HepG2 (cell line): ENCODE measurements around the gene ADGRE3. TPM values are rescaled to one million over a fixed set of nuclear protein-coding genes. Genes with fewer than 3 reads are reported as not detected.

Experiments used
- AHR ChIP-seq: IDR thresholded peaks from 2 replicates; pipeline ENCODE4 v1.6.1; 2018; ENCODE audit warnings: missing genetic modification reagents, missing compliant biosample characterization
- FOSL2 ChIP-seq: sonication (generic); formaldehyde crosslinking; IDR thresholded peaks from 2 replicates; pipeline ENCODE4 v1.4.0; 2020; ENCODE audit warnings: missing genetic modification reagents
- FOXO1 ChIP-seq: sonication (generic); formaldehyde crosslinking; IDR thresholded peaks from 2 replicates; pipeline ENCODE4 v1.4.0; 2020; ENCODE audit warnings: missing genetic modification reagents
- GABPA ChIP-seq, 2 experiments: IDR thresholded peaks; 2 replicates each; pipeline ENCODE4 v1.6.1; 2011 to 2016; ENCODE audit warnings: low read depth in 2 of 2, low read length in 1 of 2, missing biosample characterization in 1 of 2, missing genetic modification characterization in 1 of 2
- GATAD1 ChIP-seq: IDR thresholded peaks from 2 replicates; pipeline ENCODE4 v1.6.1; 2016; ENCODE audit warnings: missing genetic modification reagents, missing compliant biosample characterization
- HOXA3 ChIP-seq: sonication (generic); formaldehyde crosslinking; IDR thresholded peaks from 2 replicates; pipeline ENCODE4 v1.5.0; 2020; ENCODE audit warnings: missing genetic modification reagents
- KDM6A ChIP-seq: IDR thresholded peaks from 2 replicates; pipeline ENCODE4 v1.6.1; 2016; ENCODE audit warnings: low read depth
- LCORL ChIP-seq, 2 experiments: fragments of 450-650 bp in 1 of 2; sonication (generic) in 1 of 2; formaldehyde crosslinking in 1 of 2; IDR thresholded peaks; 2 replicates each; pipeline versions ENCODE4 v1.5.0 to v1.6.1; 2017 to 2020; ENCODE audit warnings: antibody characterized with exemption in 1 of 2, missing genetic modification reagents in 1 of 2
- MIER3 ChIP-seq: IDR thresholded peaks from 2 replicates; pipeline ENCODE4 v1.6.1; 2016; ENCODE audit warnings: missing compliant biosample characterization, borderline replicate concordance
- NFATC3 ChIP-seq: sonication (generic); formaldehyde crosslinking; IDR thresholded peaks from 2 replicates; pipeline ENCODE4 v1.5.1; 2020; ENCODE audit warnings: mild to moderate bottlenecking, missing genetic modification reagents
- NFE2 ChIP-seq: sonication (generic); formaldehyde crosslinking; IDR thresholded peaks from 2 replicates; pipeline ENCODE4 v1.4.0; 2020; ENCODE audit warnings: missing genetic modification reagents
- NFYB ChIP-seq: sonication (generic); formaldehyde crosslinking; IDR thresholded peaks from 2 replicates; pipeline ENCODE4 v1.4.0; 2020; ENCODE audit warnings: missing genetic modification reagents
- SOX13 ChIP-seq, 3 experiments: fragments of 450-650 bp in 1 of 3; sonication (generic) in 1 of 3; formaldehyde crosslinking in 1 of 3; IDR thresholded peaks in 2 of 3; conservative IDR thresholded peaks in 1 of 3; 2 replicates each; pipeline versions ENCODE4 v1.5.0 to v1.6.1; 2016 to 2020; ENCODE audit warnings: antibody characterized with exemption in 1 of 3, mild to moderate bottlenecking in 1 of 3, missing compliant biosample characterization in 1 of 3, missing genetic modification reagents in 1 of 3, moderate library complexity in 1 of 3
- TEAD2 ChIP-seq: sonication (generic); formaldehyde crosslinking; IDR thresholded peaks from 2 replicates; pipeline ENCODE4 v1.9.0; 2021; ENCODE audit warnings: missing genetic modification reagents
- ZBTB1 ChIP-seq: sonication (generic); formaldehyde crosslinking; IDR thresholded peaks from 2 replicates; pipeline ENCODE4 v1.4.0; 2020; ENCODE audit warnings: missing genetic modification reagents, borderline replicate concordance
- ZNF121 ChIP-seq: sonication (generic); formaldehyde crosslinking; IDR thresholded peaks from 2 replicates; pipeline ENCODE4 v1.5.0; 2020; ENCODE audit warnings: mild to moderate bottlenecking, missing genetic modification reagents
- ZNF354B ChIP-seq: sonication (generic); formaldehyde crosslinking; IDR thresholded peaks from 2 replicates; pipeline ENCODE4 v1.8.0; 2022; ENCODE audit warnings: mild to moderate bottlenecking, missing genetic modification reagents
- ZNF441 ChIP-seq: sonication (generic); formaldehyde crosslinking; IDR thresholded peaks from 2 replicates; pipeline ENCODE4 v1.7.0; 2021; ENCODE audit warnings: missing genetic modification reagents, borderline replicate concordance
- ZNF792 ChIP-seq: IDR thresholded peaks from 2 replicates; pipeline ENCODE4 v1.6.1; 2016
- polyA plus RNA-seq, 8 experiments: library from polyadenylated mRNA; depleted of rRNA in 3 of 8; stranded (reverse) in 7 of 8; unstranded in 1 of 8; fragments of >200 nt; fragmentation: Illumina TruSeq in 4 of 8; extraction: Trizol in 4 of 8; gene quantifications; 2 replicates each; pipeline versions ENCODE4 v1.2.1 to v1.2.3, GENCODE V29; 2011 to 2016; ENCODE audit warnings: low read depth in 4 of 8, missing spikeins in 1 of 8, mixed read lengths in 1 of 8; ENCODE audit not compliant: insufficient read depth in 1 of 8
- total RNA-seq, 5 experiments: library from RNA; depleted of rRNA; stranded (reverse); fragments of >200 nt; fragmentation: Illumina TruSeq; extraction: Trizol; gene quantifications; 2 replicates each; pipeline ENCODE4 v1.2.3, GENCODE V29; 2016; ENCODE audit warnings: low read depth in 1 of 5
- TF ChIP-seq, protein P1 (sequence below): sonication (generic); formaldehyde crosslinking; IDR thresholded peaks from 2 replicates; pipeline ENCODE4 v1.8.1; 2023; ENCODE audit warnings: mild to moderate bottlenecking, missing genetic modification reagents, borderline replicate concordance
- TF ChIP-seq, protein P2 (sequence below): sonication (generic); formaldehyde crosslinking; IDR thresholded peaks from 2 replicates; pipeline ENCODE4 v1.5.0; 2020; ENCODE audit warnings: missing genetic modification reagents
- TF ChIP-seq, protein P3 (sequence below): IDR thresholded peaks from 2 replicates; pipeline ENCODE4 v1.4.0; 2020; ENCODE audit warnings: mild to moderate bottlenecking, missing genetic modification reagents
- TF ChIP-seq, protein P4 (sequence below): sonication (generic); formaldehyde crosslinking; IDR thresholded peaks from 2 replicates; pipeline ENCODE4 v1.4.0; 2020; ENCODE audit warnings: missing genetic modification reagents
- TF ChIP-seq, protein P5 (sequence below): IDR thresholded peaks from 2 replicates; pipeline ENCODE4 v1.6.1; 2018; ENCODE audit warnings: missing genetic modification reagents

Gene ADGRE3
- total and polyA plus RNA-seq, 2 of the 13 experiments (the other 11 are each of a cell fraction or from before 2014, with no cell fraction given): not detected

DNA sequence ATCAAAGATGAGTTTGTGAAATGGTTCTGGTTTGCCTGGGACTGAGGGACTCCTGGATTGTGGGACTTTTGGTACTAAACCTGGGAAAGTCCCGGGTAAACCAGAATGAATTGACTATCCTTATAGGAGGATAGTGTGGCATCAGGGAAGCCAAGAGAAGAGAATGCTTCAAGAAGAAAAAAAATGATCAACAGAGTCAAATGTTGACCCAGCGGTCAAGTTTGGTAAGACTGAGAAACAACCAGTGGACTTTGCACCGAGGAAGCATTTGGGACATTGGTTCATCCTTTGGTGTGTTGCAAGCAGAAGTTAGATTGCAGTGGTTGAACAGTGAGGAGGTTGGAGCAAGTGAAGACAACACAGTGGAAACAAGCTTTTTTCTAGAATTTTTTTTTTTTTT, 58.2 kb downstream of the ADGRE3 start (continued):
- TF ChIP-seq GATAD1 (CRISPR knock-in tag) (0 out of 2 replicates have a peak, but pooled peaks have one; percentile 16), AHR (CRISPR knock-in tag) (no peak), GABPA (IDR thresholded peaks at IDR 0.05; ENCODE audit: low read depth, low read length) (no peak), GABPA (CRISPR knock-in tag; IDR thresholded peaks at IDR 0.05; ENCODE audit: low read depth) (no peak), LCORL (IDR thresholded peaks at IDR 0.05) (peak; percentile 52; the same call in 1 of the 2 replicates), LCORL (CRISPR knock-in tag; IDR thresholded peaks at IDR 0.05) (0 out of 2 replicates have a peak, but pooled peaks have one; percentile 42), ZNF441 (CRISPR knock-in tag) (no peak), KDM6A (CRISPR knock-in tag) (0 out of 2 replicates have a peak, but pooled peaks have one; percentile 35), ZBTB1 (no peak), TEAD2 (CRISPR knock-in tag) (no peak), ZNF354B (CRISPR knock-in tag) (no peak), FOSL2 (CRISPR knock-in tag) (peak; percentile 53), HOXA3 (CRISPR knock-in tag) (no peak; the same call in 1 of the 2 replicates), NFE2 (no peak), MIER3 (CRISPR knock-in tag) (no peak; the same call in 1 of the 2 replicates), FOXO1 (CRISPR knock-in tag) (peak; percentile 68; the same call in 1 of the 2 replicates), NFYB (CRISPR knock-in tag) (no peak), SOX13 (IDR thresholded peaks at IDR 0.05) (no peak), SOX13 (CRISPR knock-in tag; conservative IDR thresholded peaks at IDR 0.05 in 1 of 2, IDR thresholded peaks at IDR 0.05 in 1 of 2) (no peak), NFATC3 (CRISPR knock-in tag) (no peak), ZNF121 (CRISPR knock-in tag) (no peak), ZNF792 (no peak)
- TF ChIP-seq, protein P1, sequence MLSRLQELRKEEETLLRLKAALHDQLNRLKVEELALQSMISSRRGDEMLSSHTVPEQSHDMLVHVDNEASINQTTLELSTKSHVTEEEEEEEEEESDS (CRISPR knock-in tag): no peak
- TF ChIP-seq, protein P2, sequence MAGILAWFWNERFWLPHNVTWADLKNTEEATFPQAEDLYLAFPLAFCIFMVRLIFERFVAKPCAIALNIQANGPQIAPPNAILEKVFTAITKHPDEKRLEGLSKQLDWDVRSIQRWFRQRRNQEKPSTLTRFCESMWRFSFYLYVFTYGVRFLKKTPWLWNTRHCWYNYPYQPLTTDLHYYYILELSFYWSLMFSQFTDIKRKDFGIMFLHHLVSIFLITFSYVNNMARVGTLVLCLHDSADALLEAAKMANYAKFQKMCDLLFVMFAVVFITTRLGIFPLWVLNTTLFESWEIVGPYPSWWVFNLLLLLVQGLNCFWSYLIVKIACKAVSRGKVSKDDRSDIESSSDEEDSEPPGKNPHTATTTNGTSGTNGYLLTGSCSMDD (CRISPR knock-in tag): no peak
- TF ChIP-seq, protein P3, sequence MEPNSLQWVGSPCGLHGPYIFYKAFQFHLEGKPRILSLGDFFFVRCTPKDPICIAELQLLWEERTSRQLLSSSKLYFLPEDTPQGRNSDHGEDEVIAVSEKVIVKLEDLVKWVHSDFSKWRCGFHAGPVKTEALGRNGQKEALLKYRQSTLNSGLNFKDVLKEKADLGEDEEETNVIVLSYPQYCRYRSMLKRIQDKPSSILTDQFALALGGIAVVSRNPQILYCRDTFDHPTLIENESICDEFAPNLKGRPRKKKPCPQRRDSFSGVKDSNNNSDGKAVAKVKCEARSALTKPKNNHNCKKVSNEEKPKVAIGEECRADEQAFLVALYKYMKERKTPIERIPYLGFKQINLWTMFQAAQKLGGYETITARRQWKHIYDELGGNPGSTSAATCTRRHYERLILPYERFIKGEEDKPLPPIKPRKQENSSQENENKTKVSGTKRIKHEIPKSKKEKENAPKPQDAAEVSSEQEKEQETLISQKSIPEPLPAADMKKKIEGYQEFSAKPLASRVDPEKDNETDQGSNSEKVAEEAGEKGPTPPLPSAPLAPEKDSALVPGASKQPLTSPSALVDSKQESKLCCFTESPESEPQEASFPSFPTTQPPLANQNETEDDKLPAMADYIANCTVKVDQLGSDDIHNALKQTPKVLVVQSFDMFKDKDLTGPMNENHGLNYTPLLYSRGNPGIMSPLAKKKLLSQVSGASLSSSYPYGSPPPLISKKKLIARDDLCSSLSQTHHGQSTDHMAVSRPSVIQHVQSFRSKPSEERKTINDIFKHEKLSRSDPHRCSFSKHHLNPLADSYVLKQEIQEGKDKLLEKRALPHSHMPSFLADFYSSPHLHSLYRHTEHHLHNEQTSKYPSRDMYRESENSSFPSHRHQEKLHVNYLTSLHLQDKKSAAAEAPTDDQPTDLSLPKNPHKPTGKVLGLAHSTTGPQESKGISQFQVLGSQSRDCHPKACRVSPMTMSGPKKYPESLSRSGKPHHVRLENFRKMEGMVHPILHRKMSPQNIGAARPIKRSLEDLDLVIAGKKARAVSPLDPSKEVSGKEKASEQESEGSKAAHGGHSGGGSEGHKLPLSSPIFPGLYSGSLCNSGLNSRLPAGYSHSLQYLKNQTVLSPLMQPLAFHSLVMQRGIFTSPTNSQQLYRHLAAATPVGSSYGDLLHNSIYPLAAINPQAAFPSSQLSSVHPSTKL (CRISPR knock-in tag): peak; percentile 79
- TF ChIP-seq, protein P4, sequence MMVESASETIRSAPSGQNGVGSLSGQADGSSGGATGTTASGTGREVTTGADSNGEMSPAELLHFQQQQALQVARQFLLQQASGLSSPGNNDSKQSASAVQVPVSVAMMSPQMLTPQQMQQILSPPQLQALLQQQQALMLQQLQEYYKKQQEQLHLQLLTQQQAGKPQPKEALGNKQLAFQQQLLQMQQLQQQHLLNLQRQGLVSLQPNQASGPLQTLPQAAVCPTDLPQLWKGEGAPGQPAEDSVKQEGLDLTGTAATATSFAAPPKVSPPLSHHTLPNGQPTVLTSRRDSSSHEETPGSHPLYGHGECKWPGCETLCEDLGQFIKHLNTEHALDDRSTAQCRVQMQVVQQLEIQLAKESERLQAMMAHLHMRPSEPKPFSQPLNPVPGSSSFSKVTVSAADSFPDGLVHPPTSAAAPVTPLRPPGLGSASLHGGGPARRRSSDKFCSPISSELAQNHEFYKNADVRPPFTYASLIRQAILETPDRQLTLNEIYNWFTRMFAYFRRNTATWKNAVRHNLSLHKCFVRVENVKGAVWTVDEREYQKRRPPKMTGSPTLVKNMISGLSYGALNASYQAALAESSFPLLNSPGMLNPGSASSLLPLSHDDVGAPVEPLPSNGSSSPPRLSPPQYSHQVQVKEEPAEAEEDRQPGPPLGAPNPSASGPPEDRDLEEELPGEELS (CRISPR knock-in tag): 0 out of 2 replicates have a peak, but pooled peaks have one; percentile 24
- TF ChIP-seq, protein P5, sequence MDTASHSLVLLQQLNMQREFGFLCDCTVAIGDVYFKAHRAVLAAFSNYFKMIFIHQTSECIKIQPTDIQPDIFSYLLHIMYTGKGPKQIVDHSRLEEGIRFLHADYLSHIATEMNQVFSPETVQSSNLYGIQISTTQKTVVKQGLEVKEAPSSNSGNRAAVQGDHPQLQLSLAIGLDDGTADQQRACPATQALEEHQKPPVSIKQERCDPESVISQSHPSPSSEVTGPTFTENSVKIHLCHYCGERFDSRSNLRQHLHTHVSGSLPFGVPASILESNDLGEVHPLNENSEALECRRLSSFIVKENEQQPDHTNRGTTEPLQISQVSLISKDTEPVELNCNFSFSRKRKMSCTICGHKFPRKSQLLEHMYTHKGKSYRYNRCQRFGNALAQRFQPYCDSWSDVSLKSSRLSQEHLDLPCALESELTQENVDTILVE: 0 out of 2 replicates have a peak, but pooled peaks have one; percentile 20
